GM12878 (cell line): ENCODE results near the gene VASH1. TPM values are rescaled to one million over a fixed set of nuclear protein-coding genes. Genes with fewer than 3 reads are reported as not detected.

Experiments
- ATAC-seq: fragments of 200-7000 bp; cut with Tn5 transposase; 3 replicates; pipeline ENCODE4 v1.9.1; 2020; ENCODE audit warnings: mild to moderate bottlenecking, moderate library complexity
- BruUV-seq: library from RNA; stranded (reverse); fragments of 400-500 nt; replicated peaks from 2 replicates; lab custom pipeline; 2021; lab: Mats Ljungman, UMichigan
- CTCF ChIA-PET: fragments of 300-600 bp; sonication (Branson Sonifier 250); formaldehyde crosslinking; extraction: SDS; loops from one replicate; lab custom pipeline; 2021; ENCODE audit warnings: inconsistent platforms; lab: Yijun Ruan, JAX
- POLR2A ChIA-PET: fragments of 350-600 bp; formaldehyde crosslinking; extraction: SDS; loops from one replicate; lab custom pipeline; 2021; ENCODE audit warnings: inconsistent platforms; lab: Charles Lee
- RAD21 ChIA-PET: fragments of 300-600 bp; sonication (Branson Sonifier 250); formaldehyde crosslinking; loops from one replicate; lab custom pipeline; 2023; ENCODE audit warnings: antibody characterized with exemption; ENCODE audit not compliant: unreplicated experiment; lab: Charles Lee
- SMC1A ChIA-PET: fragments of 300-600 bp; sonication (Branson Sonifier 250); formaldehyde crosslinking; loops from one replicate; lab custom pipeline; 2023; ENCODE audit not compliant: unreplicated experiment, uncharacterized antibody; lab: Charles Lee
- DNase-seq: peaks from one replicate; pipeline ENCODE4 v3.0.0-alpha.2; 2011; ENCODE audit warnings: low read depth, low spot score
- FAIRE-seq: peaks from 3 replicates; lab custom pipeline; 2011; peaks lifted over from hg19 to GRCh38; lab: Jason Lieb, UNC
- H2AFZ ChIP-seq: 2 replicates; pipeline ENCODE4 v1.6.0; 2011; ENCODE audit warnings: low read depth, low read length, control low read depth; ENCODE audit not compliant: control insufficient read depth
- H3K27ac ChIP-seq: 2 replicates; pipeline ENCODE4 v1.5.1; 2011; ENCODE audit warnings: control low read depth; ENCODE audit not compliant: control insufficient read depth, insufficient read depth
- H3K27me3 ChIP-seq, 2 experiments: replicated peaks in 1 of 2; 2 replicates each; pipeline versions ENCODE4 v1.6.0 to v1.6.1; 2011; ENCODE audit warnings: low read length in 1 of 2; ENCODE audit not compliant: control insufficient read depth in 2 of 2, insufficient read depth in 2 of 2
- H3K36me3 ChIP-seq, 2 experiments: 2 replicates each; pipeline ENCODE4 v1.5.1; 2011; ENCODE audit warnings: low read length in 1 of 2; ENCODE audit not compliant: control insufficient read depth in 2 of 2, insufficient read depth in 2 of 2
- H3K4me1 ChIP-seq: 2 replicates; pipeline ENCODE4 v1.6.1; 2011; ENCODE audit warnings: mild to moderate bottlenecking, low read length, moderate library complexity, mixed read lengths; ENCODE audit not compliant: control insufficient read depth, insufficient read depth
- H3K4me2 ChIP-seq: 2 replicates; pipeline ENCODE4 v1.6.0; 2011; ENCODE audit warnings: control low read depth; ENCODE audit not compliant: control insufficient read depth, insufficient read depth
- H3K4me3 ChIP-seq: fragments of 200-600 bp; sonication (generic); 2 replicates; pipeline ENCODE4 v1.5.1; 2016
- H3K79me2 ChIP-seq: 2 replicates; pipeline ENCODE4 v1.6.0; 2011; ENCODE audit warnings: low read length; ENCODE audit not compliant: control insufficient read depth, insufficient read depth
- H3K9ac ChIP-seq: 2 replicates; pipeline ENCODE4 v1.8.0; 2011; ENCODE audit warnings: low read length, control low read depth, mixed read lengths; ENCODE audit not compliant: control insufficient read depth, insufficient read depth
- H3K9me3 ChIP-seq: replicated peaks from 3 replicates; pipeline ENCODE4 v1.5.1; 2011; ENCODE audit warnings: mild to moderate bottlenecking, low read length; ENCODE audit not compliant: control insufficient read depth, insufficient read depth
- H4K20me1 ChIP-seq: 2 replicates; pipeline ENCODE4 v1.6.0; 2011; ENCODE audit not compliant: control insufficient read depth, insufficient read depth
- CBFB ChIP-seq: IDR thresholded peaks from 2 replicates; pipeline ENCODE4 v1.6.1; 2016; ENCODE audit warnings: antibody characterized with exemption, low read depth
- E2F4 ChIP-seq: IDR thresholded peaks from 2 replicates; pipeline ENCODE4 v1.6.1; 2012; ENCODE audit warnings: low read depth, low read length, improper control_type of control experiment
- E4F1 ChIP-seq: fragments of 450-650 bp; IDR thresholded peaks from 2 replicates; pipeline ENCODE4 v1.6.1; 2018; ENCODE audit warnings: borderline replicate concordance, mild to moderate bottlenecking; ENCODE audit not compliant: partially characterized antibody
- EGR1 ChIP-seq, 2 experiments: IDR thresholded peaks; 1 replicate in 1 of 2; 2 replicates in 1 of 2; pipeline ENCODE4 v1.6.1; 2011 to 2012; ENCODE audit warnings: low read depth in 2 of 2, low read length in 2 of 2, borderline replicate concordance in 1 of 2, mild to moderate bottlenecking in 1 of 2, moderate library complexity in 1 of 2
- ELK1 ChIP-seq: IDR thresholded peaks from 2 replicates; pipeline ENCODE4 v1.6.1; 2012; ENCODE audit warnings: low read depth, low read length, improper control_type of control experiment
- ESRRA ChIP-seq: IDR thresholded peaks from 2 replicates; pipeline ENCODE4 v1.6.1; 2012; ENCODE audit warnings: mild to moderate bottlenecking, low read length, improper control_type of control experiment
- EZH2 ChIP-seq: IDR thresholded peaks from 2 replicates; pipeline ENCODE4 v1.6.1; 2012; ENCODE audit warnings: low read depth, mild to moderate bottlenecking, control low read depth, inconsistent platforms, low read length, borderline replicate concordance; ENCODE audit not compliant: control insufficient read depth
- FOXM1 ChIP-seq: IDR thresholded peaks from 2 replicates; pipeline ENCODE4 v1.6.1; 2012; ENCODE audit warnings: low read depth, mild to moderate bottlenecking, inconsistent platforms, low read length, moderate library complexity
- GATAD2B ChIP-seq: fragments of 450-650 bp; conservative IDR thresholded peaks from 2 replicates; pipeline ENCODE4 v1.6.1; 2017; ENCODE audit warnings: low read depth, mild to moderate bottlenecking, moderate library complexity
- KLF5 ChIP-seq: fragments of 450-650 bp; IDR thresholded peaks from 2 replicates; pipeline ENCODE4 v1.6.1; 2014; ENCODE audit warnings: mild to moderate bottlenecking; ENCODE audit not compliant: partially characterized antibody
- MTA2 ChIP-seq: fragments of 450-650 bp; IDR thresholded peaks from 2 replicates; pipeline ENCODE4 v1.6.1; 2016; ENCODE audit warnings: low read depth, mild to moderate bottlenecking, moderate library complexity
- PML ChIP-seq: IDR thresholded peaks from 2 replicates; pipeline ENCODE4 v1.6.1; 2012; ENCODE audit warnings: low read length, inconsistent platforms
- POLR2A ChIP-seq: IDR thresholded peaks from 2 replicates; pipeline ENCODE4 v1.6.1; 2011; ENCODE audit warnings: low read depth, mild to moderate bottlenecking, low read length
- RELB ChIP-seq: fragments of 450-650 bp; IDR thresholded peaks from 2 replicates; pipeline ENCODE4 v1.6.1; 2017; ENCODE audit warnings: low read depth, mild to moderate bottlenecking, moderate library complexity
- RFX5 ChIP-seq: IDR thresholded peaks from 2 replicates; pipeline ENCODE4 v1.6.1; 2011; ENCODE audit warnings: low read depth, low read length, improper control_type of control experiment
- SMAD5 ChIP-seq: IDR thresholded peaks from 2 replicates; pipeline ENCODE4 v1.6.1; 2016; ENCODE audit warnings: antibody characterized with exemption, low read depth
- SUZ12 ChIP-seq: fragments of 200-600 bp; sonication (generic); IDR thresholded peaks from one replicate; pipeline ENCODE4 v1.6.1; 2018; ENCODE audit warnings: antibody characterized with exemption, mild to moderate bottlenecking; ENCODE audit not compliant: unreplicated experiment
- TCF12 ChIP-seq: IDR thresholded peaks from 2 replicates; pipeline ENCODE4 v1.6.1; 2011; ENCODE audit warnings: low read depth, mild to moderate bottlenecking, low read length
- ZNF274 ChIP-seq: IDR thresholded peaks from one replicate; pipeline ENCODE4 v1.8.0; 2011; ENCODE audit not compliant: insufficient read length, insufficient read depth
- WGBS: methylation state at CpG from one replicate; pipeline ENCODE4 v1.1.6; 2016; ENCODE audit warnings: low lambda C conversion rate; ENCODE audit not compliant: insufficient replicate concordance, insufficient coverage; ENCODE audit errors: missing lambda C conversion rate; 5-methylcytosine and 5-hydroxymethylcytosine counted together
- in situ Hi-C: fragments of 300-500 bp; cut with MboI; formaldehyde crosslinking; loops from 9 replicates; pipeline ENCODE4 v1.14.3; 2018; ENCODE audit warnings: mixed read lengths
- intact Hi-C: fragments of 100-400 bp; cut with micrococcal nuclease; formaldehyde crosslinking; loops from one replicate; pipeline ENCODE4 v1.14.2; 2022; ENCODE audit not compliant: unreplicated experiment
- polyA plus RNA-seq, 11 experiments: library from polyadenylated mRNA; depleted of rRNA in 4 of 11; unstranded in 6 of 11; stranded (reverse) in 5 of 11; fragments of >200 nt; fragmentation: Nextera tagmentation in 4 of 11; fragmentation: Illumina TruSeq in 1 of 11; extraction: Ambion mirVana in 4 of 11; extraction: Trizol in 1 of 11; gene quantifications; 1 replicate in 1 of 11; 2 replicates in 10 of 11; pipeline versions ENCODE4 v1.2.1 to v1.2.3, GENCODE V29; 2011 to 2016; ENCODE audit warnings: inconsistent platforms in 2 of 11, missing spikeins in 2 of 11, low read depth in 1 of 11
- total RNA-seq, 4 experiments: library from RNA; depleted of rRNA in 3 of 4; stranded (reverse); fragments of >200 nt in 3 of 4; fragmentation: Illumina TruSeq in 1 of 4; extraction: Trizol in 1 of 4; gene quantifications; 2 replicates each; pipeline versions ENCODE4 v1.2.1 to v1.2.3, GENCODE V29; 2013 to 2021

Gene VASH1
- total and polyA plus RNA-seq, 10 of the 15 experiments (the other 5 are each of a cell fraction or from before 2014, with no cell fraction given) = 0.06 to 2.3 (median 0.53) TPM

GRCh38 chr14:76753541-76754198, 7.6 kb upstream of the VASH1 start:
- FAIRE-seq = no peak
- Histone ChIP-seq H3K9me3 (no peaks in the 10 kb centered on the region), H3K27me3 (peaks cover 0 to 2% of the 10 kb centered on the region in 2 experiments; a peak in 2 of 4 replicates), H3K9ac (no peak overlapping the region), H3K4me3 (no peak overlapping the region), H3K79me2 (no peaks in the 10 kb centered on the region), H3K4me2 (no peak overlapping the region), H4K20me1 (no peaks in the 10 kb centered on the region), H3K36me3 (no peaks in the 10 kb centered on the region), H3K4me1 (no peaks in the 10 kb centered on the region), H2AFZ (no peak overlapping the region), H3K27ac (no peak overlapping the region)
- RAD21 ChIA-PET = no interaction called here
- POLR2A ChIA-PET = no interaction called here
- CTCF ChIA-PET = interaction anchor here (1.8 kb wide), 1 partner anchor 43 kb away, joined by 5 read pairs; no protein-coding TSS in a partner anchor
- ATAC-seq = no peak
- 32% methylated on average over 7 of the region's 7 CpGs for WGBS
- intact Hi-C loops (no loop called here), in situ Hi-C loops (no loop called here)
- DNase-seq = no peak
- no TSS peak for BruUV-seq
- no peak for TF ChIP-seq MTA2
- no peak for TF ChIP-seq FOXM1
- no peak for TF ChIP-seq GATAD2B
- TF ChIP-seq TCF12 = no peak
- no peak for TF ChIP-seq POLR2A
- TF ChIP-seq ELK1 = no peak
- TF ChIP-seq ZNF274 = no peak
- no peak for TF ChIP-seq CBFB
- TF ChIP-seq KLF5 = no peak
- TF ChIP-seq RELB = no peak
- TF ChIP-seq E4F1 = no peak
- TF ChIP-seq SUZ12 = no peak
- TF ChIP-seq ESRRA = no peak
- TF ChIP-seq EZH2 = no peak
- TF ChIP-seq SMAD5 = no peak
- no peak for TF ChIP-seq EGR1 (IDR thresholded peaks at IDR 0.05; ENCODE audit: borderline replicate concordance in 1 of 2, low read depth in 2 of 2, low read length in 2 of 2)
- TF ChIP-seq PML = no peak
- TF ChIP-seq RFX5 = no peak
- TF ChIP-seq E2F4 = no peak
- SMC1A ChIA-PET = no interaction called here
